WERI-Rb-1 (cell line): ENCODE results near the gene MARK1.

Source experiments
- DNase-seq: peaks from one replicate; pipeline ENCODE4 v3.0.0-alpha.2; 2020
- H3K27ac ChIP-seq: fragments of 250-450 bp; sonication (Bioruptor Pico); 2 replicates; pipeline ENCODE4 v1.5.1; 2020; ENCODE audit warnings: mild to moderate bottlenecking, moderate library complexity
- H3K27me3 ChIP-seq: fragments of 250-450 bp; sonication (Bioruptor Pico); 2 replicates; pipeline ENCODE4 v1.5.1; 2021; ENCODE audit warnings: mild to moderate bottlenecking, low read depth, moderate library complexity; ENCODE audit not compliant: insufficient read depth, severe bottlenecking
- H3K36me3 ChIP-seq: fragments of 250-450 bp; sonication (Bioruptor Pico); 2 replicates; pipeline ENCODE4 v1.5.1; 2020; ENCODE audit warnings: mild to moderate bottlenecking, moderate library complexity
- H3K4me3 ChIP-seq: 2 replicates; pipeline ENCODE4 v1.5.1; 2011; ENCODE audit warnings: low read depth, mild to moderate bottlenecking, control low read depth, low read length
- H3K9me3 ChIP-seq: fragments of 250-450 bp; sonication (Bioruptor Pico); 2 replicates; pipeline ENCODE4 v1.5.1; 2021; ENCODE audit warnings: mild to moderate bottlenecking, moderate library complexity; ENCODE audit not compliant: severe bottlenecking
- TF ChIP-seq, protein P1 (sequence below): IDR thresholded peaks from 2 replicates; pipeline ENCODE4 v1.5.1; 2011; ENCODE audit warnings: low read depth, mild to moderate bottlenecking, control low read depth, inconsistent platforms, low read length

MARK1 gene

DNA sequence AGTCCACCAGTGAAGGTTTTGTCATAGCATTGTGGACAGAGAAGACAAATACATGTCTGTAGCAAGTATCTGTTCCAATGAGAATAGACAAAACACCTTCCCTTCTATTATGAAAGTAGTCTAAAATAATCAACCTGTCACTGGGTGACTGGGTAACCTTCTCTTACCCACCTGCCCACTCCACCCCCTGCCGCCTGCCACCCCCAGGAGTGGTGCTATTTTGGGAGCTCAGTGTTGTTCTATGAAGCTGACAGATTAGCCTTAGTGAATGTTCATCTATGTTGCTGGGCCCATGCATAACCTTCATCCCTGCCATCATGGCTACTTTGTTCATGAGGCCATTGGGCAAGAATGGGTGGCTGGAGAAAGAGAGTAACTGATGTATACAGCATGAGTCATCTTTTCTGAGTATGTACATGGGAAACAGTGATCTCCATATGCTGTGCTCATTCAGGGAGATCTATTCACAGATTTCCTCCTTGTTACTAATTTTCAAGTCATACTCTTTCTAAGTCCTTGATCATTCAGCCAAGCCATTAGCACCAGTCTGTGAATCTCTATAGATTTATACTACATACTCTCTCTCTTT, 24.8 kb downstream of the MARK1 start:
- TF ChIP-seq, protein P1, sequence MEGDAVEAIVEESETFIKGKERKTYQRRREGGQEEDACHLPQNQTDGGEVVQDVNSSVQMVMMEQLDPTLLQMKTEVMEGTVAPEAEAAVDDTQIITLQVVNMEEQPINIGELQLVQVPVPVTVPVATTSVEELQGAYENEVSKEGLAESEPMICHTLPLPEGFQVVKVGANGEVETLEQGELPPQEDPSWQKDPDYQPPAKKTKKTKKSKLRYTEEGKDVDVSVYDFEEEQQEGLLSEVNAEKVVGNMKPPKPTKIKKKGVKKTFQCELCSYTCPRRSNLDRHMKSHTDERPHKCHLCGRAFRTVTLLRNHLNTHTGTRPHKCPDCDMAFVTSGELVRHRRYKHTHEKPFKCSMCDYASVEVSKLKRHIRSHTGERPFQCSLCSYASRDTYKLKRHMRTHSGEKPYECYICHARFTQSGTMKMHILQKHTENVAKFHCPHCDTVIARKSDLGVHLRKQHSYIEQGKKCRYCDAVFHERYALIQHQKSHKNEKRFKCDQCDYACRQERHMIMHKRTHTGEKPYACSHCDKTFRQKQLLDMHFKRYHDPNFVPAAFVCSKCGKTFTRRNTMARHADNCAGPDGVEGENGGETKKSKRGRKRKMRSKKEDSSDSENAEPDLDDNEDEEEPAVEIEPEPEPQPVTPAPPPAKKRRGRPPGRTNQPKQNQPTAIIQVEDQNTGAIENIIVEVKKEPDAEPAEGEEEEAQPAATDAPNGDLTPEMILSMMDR, result no peak
- no peak overlapping the region for H3K27ac ChIP-seq
- no peaks in the 10 kb centered on the region for H3K9me3 ChIP-seq
- H3K4me3 ChIP-seq, result no peak overlapping the region
- no peaks in the 10 kb centered on the region for H3K27me3 ChIP-seq
- H3K36me3 ChIP-seq, result no peaks in the 10 kb centered on the region
- DNase-seq, result no peak

DNA sequence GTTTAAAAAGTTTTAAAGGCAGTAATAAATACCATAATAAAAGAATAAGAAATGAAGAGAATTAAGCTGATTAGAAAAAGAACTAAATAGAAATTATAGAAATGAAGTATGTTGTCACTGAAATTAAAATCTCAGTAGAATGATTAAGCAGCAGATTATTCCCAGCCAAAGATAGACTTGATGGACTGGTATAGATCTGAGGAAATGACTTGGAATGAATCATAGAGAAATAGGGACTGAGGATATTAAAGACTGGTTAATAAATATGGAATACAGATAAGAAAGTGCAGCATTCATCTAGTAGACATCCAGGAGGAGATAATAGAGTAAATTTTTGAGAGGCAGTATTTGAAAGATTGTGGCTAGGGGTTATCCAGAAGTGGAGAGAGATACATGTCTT, 28.7 kb downstream of the MARK1 start:
- Histone ChIP-seq H3K27me3 (no peaks in the 10 kb centered on the region), H3K27ac (no peak overlapping the region), H3K9me3 (no peaks in the 10 kb centered on the region), H3K36me3 (no peaks in the 10 kb centered on the region), H3K4me3 (no peak overlapping the region)
- no peak for DNase-seq
- TF ChIP-seq, protein P1, result no peak

DNA sequence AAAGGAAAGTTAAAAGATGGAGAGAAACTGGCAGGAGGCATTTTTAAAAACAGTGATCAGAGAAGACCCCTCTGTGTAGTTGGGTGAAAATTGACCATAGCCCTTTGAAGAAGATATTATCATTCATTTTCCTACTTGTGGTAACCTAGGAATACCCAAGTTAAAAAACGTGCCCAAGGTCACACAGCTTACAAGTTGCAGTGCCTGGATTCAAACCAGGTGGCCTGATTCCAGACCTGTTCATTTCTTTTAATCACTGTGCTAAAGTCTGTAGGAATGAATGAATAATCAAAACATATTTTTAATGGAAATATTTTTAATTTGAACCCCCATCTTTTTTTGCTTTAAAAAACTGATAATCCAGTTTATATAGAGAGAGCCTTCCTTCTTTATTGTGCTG, 35.6 kb downstream of the MARK1 start:
- no peak overlapping the region for H3K27ac ChIP-seq
- H3K4me3 ChIP-seq, result no peak overlapping the region
- no peaks in the 10 kb centered on the region for H3K27me3 ChIP-seq
- H3K36me3 ChIP-seq, result no peaks in the 10 kb centered on the region
- TF ChIP-seq, protein P1, result no peak
- H3K9me3 ChIP-seq, result no peaks in the 10 kb centered on the region
- DNase-seq, result no peak

DNA sequence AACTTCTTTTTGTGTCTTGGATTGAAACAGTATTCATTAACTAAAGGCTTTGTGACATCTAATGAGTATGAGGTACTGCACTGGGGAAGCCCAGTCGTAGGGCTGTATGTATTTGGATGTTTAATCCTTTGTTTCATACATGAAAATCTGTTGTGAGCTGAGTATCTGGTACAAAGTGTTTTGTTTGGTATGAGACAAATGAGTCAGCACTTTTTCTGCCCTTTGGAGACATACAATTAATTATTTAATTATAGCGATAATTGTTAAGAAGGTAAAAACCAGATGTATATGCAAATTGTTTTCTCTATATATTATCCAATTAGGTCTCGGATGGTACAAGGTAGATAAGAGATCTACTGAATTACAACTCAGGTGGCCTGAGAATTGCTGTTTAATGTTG, 36.3 kb downstream of the MARK1 start:
- DNase-seq, result no peak
- TF ChIP-seq, protein P1, result no peak
- Histone ChIP-seq H3K4me3 (no peak overlapping the region), H3K9me3 (no peaks in the 10 kb centered on the region), H3K27ac (no peak overlapping the region), H3K36me3 (no peaks in the 10 kb centered on the region), H3K27me3 (no peaks in the 10 kb centered on the region)

DNA sequence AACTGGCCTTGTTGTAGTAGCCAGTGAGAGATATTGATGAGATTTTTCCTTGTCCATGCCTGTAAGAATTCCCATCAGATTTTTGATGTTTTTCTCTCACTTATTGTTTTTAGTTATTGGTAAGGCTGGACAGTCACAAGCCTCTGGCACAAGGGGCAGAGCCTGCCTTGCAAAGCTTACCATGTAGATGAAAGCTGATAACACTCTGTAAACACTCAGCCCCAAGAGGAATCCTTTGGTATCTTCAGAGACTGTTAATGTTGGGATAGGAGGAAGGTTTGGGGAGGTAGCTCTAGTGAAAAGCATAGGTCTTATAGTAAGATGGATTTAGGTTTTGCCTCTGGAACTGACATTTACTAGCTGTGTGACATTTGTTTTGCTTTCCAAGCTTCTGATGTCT, 37.7 kb downstream of the MARK1 start:
- no peak overlapping the region for H3K4me3 ChIP-seq
- H3K27ac ChIP-seq, result no peak overlapping the region
- DNase-seq, result no peak
- TF ChIP-seq, protein P1, result no peak
- no peaks in the 10 kb centered on the region for H3K27me3 ChIP-seq
- no peaks in the 10 kb centered on the region for H3K9me3 ChIP-seq
- H3K36me3 ChIP-seq, result no peaks in the 10 kb centered on the region

DNA sequence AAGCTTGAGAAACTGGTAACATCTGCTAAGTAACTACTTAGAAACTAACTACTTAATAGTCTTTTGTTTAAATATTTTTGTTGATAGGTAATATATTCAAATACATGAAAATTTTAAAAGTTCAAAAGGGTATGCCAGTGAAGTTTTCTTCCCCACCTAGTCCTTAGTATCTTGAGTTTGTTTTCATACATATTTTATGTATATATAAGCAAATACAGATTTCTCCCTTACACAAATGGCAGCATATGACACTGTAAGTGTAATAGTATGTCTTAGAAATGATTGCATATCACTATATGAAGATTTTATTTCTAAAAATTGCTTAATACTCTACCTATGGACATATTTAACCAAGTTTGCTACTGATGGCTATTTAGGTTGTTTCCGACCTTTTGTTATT, 38.9 kb downstream of the MARK1 start:
- no peaks in the 10 kb centered on the region for H3K36me3 ChIP-seq
- DNase-seq, result no peak
- H3K27ac ChIP-seq, result no peak overlapping the region
- H3K27me3 ChIP-seq, result no peaks in the 10 kb centered on the region
- no peak overlapping the region for H3K4me3 ChIP-seq
- TF ChIP-seq, protein P1, result no peak
- H3K9me3 ChIP-seq, result no peaks in the 10 kb centered on the region
